Common myeloid progenitor, CD34-positive (primary cell): ENCODE measurements around the gene VPS51.

Experiments
- CTCF ChIA-PET: fragments of 350-600 bp; sonication (Branson Sonifier 250); formaldehyde crosslinking; loops from one replicate; lab custom pipeline; 2021; ENCODE audit warnings: antibody characterized with exemption; lab: Charles Lee
- POLR2A ChIA-PET: fragments of 350-600 bp; sonication (Branson Sonifier 250); formaldehyde crosslinking; loops from one replicate; lab custom pipeline; 2021; ENCODE audit warnings: antibody characterized with exemption; lab: Charles Lee
- DNase-seq, 3 donors: peaks; one replicate each; pipeline versions ENCODE4 v3.0.0 to v3.0.0-alpha.2; 2013
- H3K27ac ChIP-seq, 2 experiments: 1 replicate in 1 of 2; 2 replicates in 1 of 2; pipeline ENCODE4 v1.7.0; 2013; ENCODE audit warnings: inconsistent platforms in 2 of 2, low read length in 2 of 2, mild to moderate bottlenecking in 2 of 2, low read depth in 1 of 2, moderate library complexity in 1 of 2; ENCODE audit not compliant: severe bottlenecking in 2 of 2, insufficient read depth in 1 of 2, poor library complexity in 1 of 2
- H3K27me3 ChIP-seq, 5 experiments: replicated peaks in 2 of 5; 1 replicate in 3 of 5; 2 replicates in 2 of 5; pipeline versions ENCODE4 v1.6.1 to v1.7.0; 2013; ENCODE audit warnings: low read length in 4 of 5, mild to moderate bottlenecking in 2 of 5, moderate library complexity in 2 of 5, inconsistent platforms in 1 of 5; ENCODE audit not compliant: insufficient read depth in 5 of 5, control insufficient read depth in 4 of 5
- H3K36me3 ChIP-seq, 4 experiments: 1 replicate in 2 of 4; 2 replicates in 2 of 4; pipeline versions ENCODE4 v1.6.1 to v1.7.0; 2013; ENCODE audit warnings: low read length in 3 of 4, control low read depth in 1 of 4, mild to moderate bottlenecking in 1 of 4; ENCODE audit not compliant: control insufficient read depth in 4 of 4, insufficient read depth in 4 of 4
- H3K4me1 ChIP-seq, 4 experiments: 1 replicate in 3 of 4; 2 replicates in 1 of 4; pipeline versions ENCODE4 v1.6.1 to v1.7.1; 2013; ENCODE audit warnings: low read length in 3 of 4, mild to moderate bottlenecking in 3 of 4, control low read depth in 1 of 4, inconsistent platforms in 1 of 4, moderate library complexity in 1 of 4; ENCODE audit not compliant: control insufficient read depth in 4 of 4, insufficient read depth in 4 of 4; ENCODE audit errors: control extremely low read depth in 1 of 4
- H3K4me3 ChIP-seq, 7 experiments: 1 replicate in 4 of 7; 2 replicates in 3 of 7; pipeline versions ENCODE4 v1.5.1 to v1.7.0; 2013; ENCODE audit warnings: mild to moderate bottlenecking in 7 of 7, low read length in 6 of 7, moderate library complexity in 6 of 7, inconsistent platforms in 2 of 7, low read depth in 2 of 7, control low read depth in 1 of 7; ENCODE audit not compliant: insufficient read depth in 4 of 7, control insufficient read depth in 1 of 7; ENCODE audit errors: extremely low read depth in 1 of 7
- H3K9me3 ChIP-seq, 5 experiments: 1 replicate in 4 of 5; 2 replicates in 1 of 5; pipeline versions ENCODE4 v1.6.1 to v1.7.1; 2013; ENCODE audit warnings: low read length in 4 of 5, mild to moderate bottlenecking in 2 of 5, inconsistent platforms in 1 of 5, low read depth in 1 of 5, moderate library complexity in 1 of 5; ENCODE audit not compliant: control insufficient read depth in 4 of 5, insufficient read depth in 2 of 5; ENCODE audit errors: control extremely low read depth in 1 of 5
- WGBS: methylation state at CpG from one replicate; pipeline ENCODE4 v1.1.5; 2013; ENCODE audit not compliant: insufficient coverage; 5-methylcytosine and 5-hydroxymethylcytosine counted together

The VPS51 gene

DNA sequence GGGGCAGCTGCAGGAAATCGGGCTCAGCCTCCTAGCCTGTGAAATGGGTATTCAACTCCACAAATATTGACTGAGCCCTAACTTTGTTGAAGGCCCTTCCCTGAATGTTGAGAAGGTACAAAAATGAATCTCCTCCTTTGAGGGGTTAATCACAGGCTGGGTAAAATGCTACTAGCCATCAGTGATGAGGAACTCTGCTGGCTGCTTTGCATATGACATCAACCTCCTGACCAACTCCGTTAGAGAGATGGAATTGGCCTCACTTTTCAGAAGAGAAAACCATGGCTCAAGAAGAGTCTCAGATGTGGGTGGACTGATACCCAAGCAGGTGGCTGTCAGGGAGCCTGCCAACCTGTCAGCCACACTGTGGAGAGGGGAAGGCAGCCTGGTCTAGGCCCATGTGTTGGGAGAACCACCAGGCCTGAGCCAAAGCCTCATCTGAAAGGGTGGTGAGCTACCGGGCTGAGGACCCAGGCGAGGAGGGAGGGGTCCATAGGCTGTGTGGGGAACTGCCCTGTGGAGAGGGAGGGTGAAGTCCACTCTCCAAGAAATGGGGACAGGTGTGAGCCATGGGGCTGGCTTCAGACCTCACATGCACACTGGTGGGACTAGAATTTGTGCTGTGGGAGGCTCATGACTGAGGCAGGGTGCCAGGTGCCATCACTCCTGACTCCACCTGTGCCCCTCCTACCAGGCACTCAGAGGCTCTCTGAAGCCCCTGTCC, 23.9 kb upstream of the VPS51 start:
- H3K9me3 ChIP-seq: no peaks in the 10 kb centered on the region
- H3K27me3 ChIP-seq: no peaks in the 10 kb centered on the region
- H3K4me1 ChIP-seq: no peaks in the 10 kb centered on the region
- POLR2A ChIA-PET: interaction anchor here (0.8 kb wide), 1 partner anchor 62 kb away, joined by 3 read pairs; no protein-coding TSS in a partner anchor
- 80% methylated on average over 4 of the region's 4 CpGs for WGBS
- no peak overlapping the region for H3K27ac ChIP-seq
- no peak for DNase-seq
- H3K36me3 ChIP-seq: peaks cover 0 to 13% (median 4%) of the 10 kb centered on the region in 4 experiments
- no peak overlapping the region for H3K4me3 ChIP-seq
- CTCF ChIA-PET: interaction anchor here (0.6 to 1.5 kb wide), 5 partner anchors 10 to 229 kb away, joined by 3 read pairs; partner anchors contain the start of gene NAALADL1

DNA sequence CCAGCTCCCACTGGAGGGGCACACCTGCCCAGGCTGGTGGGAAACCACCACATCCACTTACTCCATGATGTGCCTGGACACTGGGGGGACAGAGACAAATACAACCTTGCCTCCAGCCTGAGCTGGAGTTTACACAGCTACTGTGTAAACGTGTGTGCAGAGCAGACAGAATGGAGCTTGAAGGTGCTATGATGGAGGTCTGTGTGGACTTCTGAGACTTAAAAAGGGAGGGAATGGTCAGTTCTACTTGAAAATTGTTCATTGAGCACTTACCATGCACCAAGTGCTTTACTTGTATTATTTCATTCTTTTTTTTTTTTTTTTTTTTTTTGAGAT, 23.4 kb upstream of the VPS51 start:
- DNase-seq: no peak
- Histone ChIP-seq H3K36me3 (peaks cover 0 to 19% (median 5%) of the 10 kb centered on the region in 4 experiments), H3K4me1 (no peaks in the 10 kb centered on the region), H3K9me3 (no peaks in the 10 kb centered on the region), H3K27me3 (no peaks in the 10 kb centered on the region), H3K4me3 (no peak overlapping the region), H3K27ac (no peak overlapping the region)
- POLR2A ChIA-PET: interaction anchor here (0.8 kb wide), 1 partner anchor 61 kb away, joined by 3 read pairs; no protein-coding TSS in a partner anchor
- CTCF ChIA-PET: interaction anchor here (0.6 to 1.5 kb wide), 4 partner anchors 10 to 229 kb away, joined by 3 read pairs; partner anchors contain the start of gene NAALADL1
- 100% methylated on average over 1 of the region's 1 CpG for WGBS

DNA sequence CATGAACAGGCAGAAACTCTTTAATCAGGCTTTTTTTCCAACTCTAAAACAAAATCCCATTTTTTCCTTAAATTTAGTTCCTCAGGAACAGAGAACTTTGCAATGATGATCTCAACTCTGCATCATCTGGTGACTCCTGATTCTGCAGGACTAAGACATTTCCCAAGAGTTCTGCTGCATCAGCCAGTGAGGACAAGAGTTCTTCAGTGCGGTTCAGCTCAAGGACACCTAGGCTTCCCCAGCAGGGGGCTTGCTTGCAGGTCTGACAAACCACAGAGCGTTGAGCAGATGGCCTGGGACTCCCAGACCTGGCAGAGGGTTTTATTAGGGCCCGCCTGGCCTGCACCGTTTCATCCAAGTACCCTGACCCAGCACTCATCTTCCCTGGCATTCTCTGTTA, 18.6 kb upstream of the VPS51 start:
- Histone ChIP-seq H3K27ac (no peak overlapping the region), H3K4me3 (no peak overlapping the region), H3K4me1 (peaks cover 0 to 13% (median 2%) of the 10 kb centered on the region in 4 experiments), H3K9me3 (no peaks in the 10 kb centered on the region), H3K27me3 (no peaks in the 10 kb centered on the region), H3K36me3 (peaks cover 0 to 50% (median 18%) of the 10 kb centered on the region in 4 experiments)
- CTCF ChIA-PET: interaction anchor here (0.8 to 2.4 kb wide), 10 partner anchors 8 to 105 kb away, joined by 3 to 7 read pairs (median 4); partner anchors contain the start of genes ARL2, CAPN1, SAC3D1 and SNX15
- WGBS: 91% methylated on average over 3 of the region's 4 CpGs
- DNase-seq: peak in 2 of 3 donors; percentile 29 to 37
- POLR2A ChIA-PET: no interaction called here

DNA sequence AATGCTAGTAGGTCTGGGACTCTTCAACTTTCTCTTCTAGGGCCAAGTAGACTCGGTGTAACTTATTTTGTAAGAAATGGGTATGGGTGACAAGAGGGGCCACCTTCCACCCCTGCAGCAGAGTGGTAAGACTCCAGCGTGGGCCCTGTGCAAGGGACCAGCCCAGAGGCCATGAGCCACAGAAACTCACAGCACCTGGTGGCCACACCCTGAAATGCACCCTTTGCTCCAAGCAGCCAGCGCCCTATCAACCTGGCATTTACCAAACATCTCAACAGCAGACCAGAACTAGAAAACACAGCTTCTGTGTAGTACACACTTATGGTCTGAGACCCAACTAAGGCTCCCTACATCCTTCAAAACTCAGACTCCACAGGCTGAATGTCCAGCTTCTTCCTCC, 17.9 kb upstream of the VPS51 start:
- DNase-seq: peak; percentile 73 to 86 (median 78)
- WGBS: 67% methylated on average over 1 of the region's 3 CpGs
- H3K9me3 ChIP-seq: no peaks in the 10 kb centered on the region
- H3K27ac ChIP-seq: peak overlapping the region; percentile 12 to 50
- H3K4me3 ChIP-seq: no peak overlapping the region
- ChIA-PET POLR2A (no interaction called here), CTCF (interaction anchor here (0.7 to 1.6 kb wide), 7 partner anchors 9 to 65 kb away, joined by 3 to 7 read pairs (median 4); partner anchors contain the start of genes ARL2 and SNX15)
- H3K4me1 ChIP-seq: peaks cover 3 to 20% (median 8%) of the 10 kb centered on the region in 4 experiments
- no peaks in the 10 kb centered on the region for H3K27me3 ChIP-seq
- peaks cover 0 to 53% (median 18%) of the 10 kb centered on the region in 4 experiments for H3K36me3 ChIP-seq

DNA sequence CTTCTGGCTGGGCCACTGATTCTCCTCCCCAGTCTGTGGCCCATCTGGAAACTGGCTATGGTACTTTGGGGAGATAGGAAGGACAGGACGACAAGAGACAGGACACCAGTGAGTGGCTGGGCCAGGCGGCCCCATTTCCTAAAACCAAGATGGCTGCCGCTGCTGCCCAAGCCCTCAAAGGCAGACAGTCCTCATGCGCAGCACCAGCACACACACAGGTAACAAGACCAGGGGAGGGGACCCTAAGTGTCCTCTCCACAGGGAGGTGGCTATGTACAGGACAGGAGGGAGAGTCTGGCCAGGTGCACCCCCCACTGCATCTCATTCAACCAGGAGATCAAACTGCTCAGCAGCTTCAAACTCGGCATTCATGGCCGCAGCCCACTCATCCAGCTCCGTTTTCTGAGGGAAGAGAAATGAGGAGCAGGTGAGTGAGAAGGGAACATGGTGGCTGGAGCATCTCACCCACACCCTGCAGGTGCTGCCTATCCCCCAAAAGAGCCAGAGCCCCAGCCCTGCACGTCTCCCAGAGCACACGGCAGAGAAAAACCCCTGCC, 17.1 kb upstream of the VPS51 start:
- 92% methylated on average over 4 of the region's 9 CpGs for WGBS
- CTCF ChIA-PET: interaction anchor here (0.7 to 1.6 kb wide), 4 partner anchors 10 to 66 kb away, joined by 3 to 4 read pairs (median 4); no protein-coding TSS in a partner anchor
- peak overlapping the region; percentile 12 to 50 for H3K27ac ChIP-seq
- DNase-seq: no peak
- no peak overlapping the region for H3K4me3 ChIP-seq
- peaks cover 10 to 26% (median 14%) of the 10 kb centered on the region in 4 experiments for H3K4me1 ChIP-seq
- POLR2A ChIA-PET: no interaction called here
- no peaks in the 10 kb centered on the region for H3K27me3 ChIP-seq
- H3K36me3 ChIP-seq: peaks cover 0 to 53% (median 18%) of the 10 kb centered on the region in 4 experiments
- H3K9me3 ChIP-seq: no peaks in the 10 kb centered on the region

DNA sequence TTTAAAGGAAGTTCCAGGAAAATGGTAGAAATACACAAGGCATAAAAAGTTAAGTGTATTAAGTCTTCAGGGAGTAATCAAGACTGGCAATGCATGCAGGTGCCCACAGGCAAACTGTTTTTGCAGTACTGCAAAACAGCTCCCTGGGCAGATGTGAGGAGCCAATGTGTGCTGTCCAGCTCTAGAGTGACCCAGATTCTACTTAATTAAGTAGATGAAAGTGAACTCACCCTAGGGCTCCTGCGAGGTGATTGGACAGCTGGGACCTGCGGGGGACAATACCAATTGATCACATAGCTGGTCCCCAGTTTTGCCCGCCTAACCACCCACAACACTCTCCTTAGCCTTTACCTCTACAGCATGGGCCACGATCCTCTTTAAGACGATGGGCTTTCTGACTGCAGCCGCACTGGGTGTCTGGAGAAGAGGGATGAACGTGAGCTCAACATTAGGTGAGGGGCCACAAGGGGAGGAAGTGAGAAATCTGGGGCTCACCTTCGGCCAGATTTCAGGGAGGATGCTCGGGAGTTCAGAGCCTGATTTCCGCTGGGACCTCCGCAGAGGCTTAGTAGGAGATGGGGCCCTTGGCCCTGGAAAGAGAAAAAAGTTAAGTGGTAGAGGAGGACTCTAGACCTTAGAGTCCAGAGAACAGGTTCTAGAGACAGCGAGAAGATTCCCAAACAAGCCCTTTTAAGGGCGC, 12.7 kb upstream of the VPS51 start:
- H3K4me3 ChIP-seq: peak overlapping the region; percentile 72 to 94 (median 83)
- H3K36me3 ChIP-seq: peaks cover 4 to 59% (median 38%) of the 10 kb centered on the region in 4 experiments
- no peaks in the 10 kb centered on the region for H3K27me3 ChIP-seq
- no peak for DNase-seq
- peaks cover 10 to 38% (median 25%) of the 10 kb centered on the region in 4 experiments for H3K4me1 ChIP-seq
- peak overlapping the region; percentile 15 to 85 for H3K27ac ChIP-seq
- H3K9me3 ChIP-seq: no peaks in the 10 kb centered on the region
- 13% methylated on average over 10 of the region's 13 CpGs for WGBS
- ChIA-PET POLR2A (no interaction called here), CTCF (interaction anchor here (0.8 to 1.3 kb wide), 6 partner anchors 12 to 76 kb away, joined by 3 to 6 read pairs (median 4); partner anchors contain the start of gene ARL2)
